DMS114 treated with DMSO at 0.1 percent for 48 hours (cell line): ENCODE results near the gene POLR3A.

Experiments
- DNase-seq: peaks from one replicate; lab custom pipeline; 2025; ENCODE audit not compliant: unreplicated experiment; lab: John Stamatoyannopoulos, UW

The POLR3A gene

GRCh38 chr10:77920495-77920894 is 108.8 kb downstream of the POLR3A start:
- no peak for DNase-seq

DNA sequence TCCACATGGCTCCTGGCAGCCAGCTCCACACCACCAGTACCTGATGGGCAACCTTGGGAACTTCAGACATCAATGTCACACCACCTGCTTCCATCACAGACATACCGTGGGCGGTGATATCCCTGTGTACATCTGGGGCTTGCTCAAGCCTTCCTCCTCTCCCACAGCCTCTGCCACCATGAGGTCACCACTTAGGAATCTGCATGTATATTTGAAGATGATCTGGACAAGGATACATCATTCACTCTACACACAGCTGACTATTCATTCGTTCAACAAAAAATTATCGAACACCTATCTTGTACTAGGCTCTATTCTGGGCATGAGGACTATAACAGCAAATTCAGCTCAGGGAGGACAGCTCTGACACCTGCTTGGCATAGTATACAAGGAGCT is 109.6 kb downstream of the POLR3A start:
- DNase-seq: no peak
